GM18870 (cell line): Measurements from ENCODE around the gene MYO15A.

Experiments
- ATAC-seq: cut with Tn5 transposase; IDR thresholded peaks from one replicate; pipeline ENCODE4 v1.9.1; 2021; ENCODE audit warnings: moderate library complexity; ENCODE audit not compliant: unreplicated experiment

Gene MYO15A

GRCh38 chr17:18105027-18105426, 3.5 kb upstream of the MYO15A start:
- no peak for ATAC-seq

GRCh38 chr17:18105595-18105994, 3.0 kb upstream of the MYO15A start:
- no peak for ATAC-seq

- ATAC-seq, result no peak
These were observed 2.3 kb upstream of the MYO15A start for GRCh38 chr17:18106211-18106610.

DNA sequence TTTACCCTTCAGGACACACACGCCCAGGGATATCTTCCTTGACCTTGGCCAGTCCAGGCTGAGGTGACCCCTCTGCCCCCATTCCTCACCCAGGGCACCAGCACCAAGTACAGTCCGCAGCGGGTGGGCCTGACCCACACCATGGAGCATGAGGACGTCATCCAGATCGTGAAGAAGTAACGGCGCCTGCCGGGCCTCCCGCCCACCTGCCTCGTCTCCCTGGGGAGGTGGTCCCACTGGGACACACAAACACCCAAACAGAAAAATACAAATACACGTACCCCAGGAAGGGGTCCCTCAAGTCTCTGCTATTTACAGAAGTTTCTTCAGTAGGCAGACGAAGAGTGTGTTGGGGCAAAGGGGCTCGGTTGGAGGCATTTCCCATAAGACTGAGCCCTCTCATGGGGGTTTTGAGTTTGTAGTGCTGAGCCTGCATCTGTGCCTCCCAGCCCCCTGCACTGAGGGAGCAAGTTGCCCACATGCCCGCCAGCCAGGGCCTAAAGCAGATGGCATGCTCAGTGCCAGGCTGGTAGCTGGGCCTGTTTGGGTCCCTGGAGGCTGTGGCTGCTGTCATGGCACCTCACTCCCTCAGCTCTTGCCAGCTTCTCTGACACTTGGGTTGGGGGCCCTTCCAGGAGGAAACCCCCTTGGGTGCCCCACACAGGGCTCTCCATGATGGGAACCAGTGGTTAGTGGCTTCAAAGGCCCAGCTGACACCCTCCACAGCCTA, 1.3 kb upstream of the MYO15A start:
- ATAC-seq, result no peak

DNA sequence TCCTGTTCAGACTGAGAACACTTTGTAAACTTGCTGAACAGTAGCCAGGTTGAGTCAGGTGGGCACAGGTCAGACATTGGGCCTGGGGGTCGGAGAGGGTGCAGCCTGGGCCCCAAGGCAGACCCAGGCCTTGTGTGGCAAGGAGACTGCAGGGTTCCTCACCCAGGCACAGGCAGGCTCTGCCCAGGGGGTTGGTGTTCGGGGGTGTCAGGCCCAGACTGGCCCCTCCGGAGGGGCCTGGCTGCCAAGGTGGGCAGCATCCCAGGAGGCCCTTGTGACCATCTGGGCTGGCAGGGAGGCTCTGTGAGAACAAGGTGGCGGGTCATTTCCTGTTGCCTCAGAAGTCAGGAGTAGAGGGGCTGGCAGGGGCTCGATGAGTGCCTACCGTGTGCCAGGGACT, 585 bp upstream of the MYO15A start:
- ATAC-seq, result no peak

DNA sequence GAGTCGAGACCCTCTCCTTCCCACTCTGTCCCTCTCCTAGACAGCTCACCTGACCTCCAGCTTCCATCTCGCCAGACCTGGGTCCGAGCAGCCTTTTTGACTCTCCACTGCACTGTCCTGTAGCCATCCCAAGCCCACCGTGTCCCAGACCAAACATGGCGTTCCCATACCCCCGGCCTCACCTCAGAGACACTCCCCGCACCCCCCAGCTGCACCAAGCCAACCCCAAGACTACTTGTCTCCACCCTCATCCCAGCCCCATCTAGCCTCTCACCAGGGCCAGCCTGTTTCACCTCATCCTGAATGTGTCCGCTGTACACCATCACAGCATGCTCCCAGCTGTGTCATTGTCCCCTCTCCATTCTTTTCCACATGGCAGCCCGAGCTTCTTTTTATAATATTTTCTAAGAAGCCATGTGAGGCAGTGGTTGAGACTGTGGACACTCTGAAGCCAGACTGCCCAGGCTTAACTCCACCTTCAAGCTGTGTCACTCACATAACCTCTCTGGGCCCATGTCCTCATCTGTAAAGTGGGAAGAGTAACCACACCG, 1.5 kb downstream of the MYO15A start:
- no peak for ATAC-seq

- no peak for ATAC-seq
These were observed 2.1 kb downstream of the MYO15A start for GRCh38 chr17:18110636-18111145.

DNA sequence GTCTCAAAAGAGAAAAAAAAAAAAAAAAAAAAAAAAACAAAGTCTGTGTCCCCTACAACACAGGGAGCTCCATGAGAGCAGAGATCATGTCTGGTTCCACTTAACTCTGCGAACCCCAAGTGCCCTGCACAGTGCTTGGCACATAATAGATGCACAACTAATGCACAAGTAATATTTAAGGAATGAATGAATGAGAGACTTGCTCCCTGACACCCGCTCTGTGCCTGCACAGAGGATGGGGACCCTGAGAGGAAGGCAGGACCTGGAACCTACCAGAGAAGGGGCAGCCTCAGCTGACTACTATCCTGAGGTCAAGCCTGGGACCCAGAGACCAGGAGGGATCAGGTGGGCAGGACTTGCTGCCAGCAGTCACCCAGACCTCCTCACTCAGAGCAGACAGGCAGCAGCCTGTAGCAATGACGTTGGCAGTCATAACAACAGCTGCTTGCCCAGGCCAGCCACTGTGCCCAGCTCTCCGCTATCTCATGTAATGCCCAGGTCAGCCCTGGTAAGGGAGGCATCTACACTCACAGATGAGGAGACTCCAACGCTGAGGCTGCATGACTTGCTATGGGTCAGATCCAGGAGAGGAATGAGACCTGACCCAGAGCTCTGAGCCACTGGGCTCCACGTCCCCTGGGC, 2.9 kb downstream of the MYO15A start:
- no peak for ATAC-seq

DNA sequence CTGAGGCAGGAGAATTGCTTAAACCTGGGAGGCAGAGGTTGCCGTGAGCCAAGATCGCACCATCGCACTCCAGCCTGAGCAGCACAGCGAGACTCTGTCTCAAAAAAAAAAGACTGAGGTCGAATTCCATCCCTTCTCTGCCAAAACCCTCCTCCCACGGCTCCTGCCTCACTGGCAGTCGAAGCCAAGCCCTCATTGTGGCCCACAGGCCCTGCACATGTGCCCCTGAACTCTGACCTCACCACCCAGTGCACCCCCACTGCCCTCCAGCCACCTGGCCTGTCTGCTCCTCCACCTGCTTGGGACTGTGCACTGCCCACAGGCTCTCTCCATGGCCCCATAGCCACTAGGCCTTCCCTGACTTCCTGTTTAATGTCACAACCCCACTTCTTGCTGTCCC, 7.0 kb downstream of the MYO15A start:
- ATAC-seq, result no peak

GRCh38 chr17:18116078-18116477, 7.5 kb downstream of the MYO15A start:
- no peak for ATAC-seq

- ATAC-seq, result no peak
These were observed 9.0 kb downstream of the MYO15A start for GRCh38 chr17:18117533-18117932.

GRCh38 chr17:18117982-18118975, 9.7 kb downstream of the MYO15A start:
- ATAC-seq, result no peak

GRCh38 chr17:18119166-18119745, 10.7 kb downstream of the MYO15A start:
- ATAC-seq, result no peak

DNA sequence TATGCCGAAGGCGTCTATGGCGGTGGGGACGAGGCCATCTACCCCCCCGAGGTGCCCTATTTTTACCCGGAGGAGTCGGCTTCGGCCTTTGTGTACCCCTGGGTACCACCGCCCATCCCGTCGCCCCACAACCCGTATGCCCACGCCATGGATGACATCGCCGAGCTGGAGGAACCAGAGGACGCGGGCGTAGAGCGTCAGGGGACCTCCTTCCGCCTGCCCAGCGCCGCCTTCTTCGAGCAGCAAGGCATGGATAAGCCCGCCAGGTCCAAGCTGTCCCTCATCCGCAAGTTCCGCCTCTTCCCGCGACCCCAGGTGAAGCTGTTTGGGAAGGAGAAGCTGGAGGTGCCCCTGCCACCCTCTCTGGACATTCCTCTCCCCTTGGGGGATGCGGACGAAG, 11.4 kb downstream of the MYO15A start:
- ATAC-seq, result no peak

DNA sequence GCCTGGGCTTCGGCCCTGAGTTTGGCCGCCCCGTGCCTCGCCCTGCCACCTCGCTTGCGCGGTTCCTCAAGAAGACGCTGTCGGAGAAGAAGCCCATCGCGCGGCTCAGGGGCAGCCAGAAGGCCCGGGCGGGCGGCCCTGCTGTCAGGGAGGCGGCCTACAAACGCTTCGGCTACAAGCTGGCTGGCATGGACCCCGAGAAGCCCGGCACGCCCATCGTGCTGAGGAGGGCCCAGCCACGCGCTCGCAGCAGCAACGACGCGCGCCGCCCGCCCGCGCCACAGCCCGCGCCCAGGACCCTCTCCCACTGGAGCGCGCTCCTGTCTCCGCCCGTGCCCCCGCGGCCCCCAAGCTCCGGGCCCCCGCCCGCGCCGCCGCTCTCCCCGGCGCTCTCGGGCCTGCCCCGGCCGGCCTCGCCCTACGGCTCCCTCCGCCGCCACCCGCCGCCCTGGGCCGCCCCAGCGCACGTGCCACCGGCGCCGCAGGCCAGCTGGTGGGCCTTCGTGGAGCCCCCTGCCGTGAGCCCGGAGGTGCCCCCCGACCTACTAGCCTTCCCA, 12.0 kb downstream of the MYO15A start:
- ATAC-seq, result no peak

DNA sequence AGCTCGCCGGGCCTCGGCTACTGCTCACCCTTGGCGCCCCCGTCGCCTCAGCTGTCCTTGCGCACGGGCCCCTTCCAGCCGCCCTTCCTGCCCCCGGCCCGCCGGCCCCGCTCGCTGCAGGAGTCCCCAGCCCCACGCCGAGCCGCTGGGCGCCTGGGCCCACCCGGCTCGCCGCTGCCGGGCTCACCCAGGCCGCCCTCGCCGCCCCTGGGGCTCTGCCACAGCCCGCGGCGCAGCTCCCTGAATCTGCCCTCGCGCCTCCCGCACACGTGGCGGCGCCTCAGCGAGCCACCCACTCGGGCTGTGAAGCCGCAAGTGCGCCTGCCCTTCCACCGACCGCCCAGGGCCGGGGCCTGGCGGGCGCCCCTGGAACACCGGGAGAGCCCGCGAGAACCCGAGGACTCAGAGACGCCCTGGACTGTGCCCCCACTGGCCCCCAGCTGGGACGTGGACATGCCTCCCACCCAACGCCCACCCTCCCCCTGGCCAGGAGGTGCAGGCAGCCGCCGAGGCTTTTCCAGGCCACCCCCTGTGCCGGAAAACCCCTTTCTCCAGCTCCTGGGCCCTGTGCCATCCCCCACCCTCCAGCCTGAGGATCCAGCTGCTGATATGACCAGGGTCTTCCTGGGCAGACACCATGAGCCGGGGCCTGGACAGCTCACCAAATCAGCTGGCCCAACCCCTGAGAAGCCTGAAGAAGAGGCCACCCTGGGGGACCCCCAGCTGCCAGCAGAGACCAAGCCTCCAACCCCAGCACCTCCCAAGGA, 12.8 kb downstream of the MYO15A start:
- ATAC-seq, result no peak

DNA sequence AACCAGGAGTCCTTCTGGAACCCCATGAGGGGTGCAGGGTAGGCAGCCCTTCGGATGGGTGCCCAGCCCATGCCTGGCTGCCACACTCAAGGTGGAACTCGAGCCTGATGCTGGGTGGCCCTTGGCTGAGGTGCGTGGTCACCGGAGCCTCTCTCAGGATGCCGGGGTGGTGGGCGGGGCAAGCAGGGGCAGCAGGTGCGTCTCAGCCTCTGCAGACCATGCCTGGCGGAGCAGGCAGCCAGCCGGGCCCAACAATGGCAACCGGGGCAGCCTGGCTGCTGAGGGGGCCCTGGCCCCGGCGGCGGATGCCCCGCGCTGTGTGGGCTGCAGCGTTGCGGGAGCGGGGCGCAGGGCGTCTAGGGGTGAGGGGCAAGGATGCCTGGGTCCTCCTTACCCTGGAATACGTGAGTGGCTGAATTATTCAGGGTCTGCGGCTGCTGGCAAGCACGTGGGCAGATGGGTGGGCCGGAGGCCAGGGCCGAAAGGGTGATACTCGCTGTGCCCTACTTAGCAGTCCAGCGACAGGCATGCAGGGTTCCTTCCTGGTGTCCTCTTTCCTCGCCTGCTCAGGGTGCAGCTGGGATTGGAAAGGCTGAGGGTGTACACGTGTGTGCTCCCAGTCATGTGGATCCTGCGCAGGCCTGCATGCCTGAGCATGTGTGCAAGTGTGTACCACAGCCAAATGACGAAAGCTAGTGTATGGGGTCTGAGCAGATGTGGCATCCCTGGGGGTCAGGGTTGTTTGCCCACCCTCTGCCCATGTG, 14.6 kb downstream of the MYO15A start:
- no peak for ATAC-seq

GRCh38 chr17:18124345-18125126, 16.0 kb downstream of the MYO15A start:
- ATAC-seq, result no peak
